Ishikawa (cell line): ENCODE data around the gene ABCD4.

Experiments
- EP300 ChIP-seq: IDR thresholded peaks from 2 replicates; pipeline ENCODE4 v1.6.1; 2012; ENCODE audit warnings: borderline replicate concordance
- FOXM1 ChIP-seq: IDR thresholded peaks from 2 replicates; pipeline ENCODE4 v1.6.1; 2012; ENCODE audit warnings: low read depth, borderline replicate concordance
- RAD21 ChIP-seq: IDR thresholded peaks from 2 replicates; pipeline ENCODE4 v1.6.1; 2012; ENCODE audit warnings: low read depth
- TCF12 ChIP-seq: IDR thresholded peaks from 2 replicates; pipeline ENCODE4 v1.6.1; 2012; ENCODE audit warnings: low read depth

GRCh38 chr14:74333909-74334308 lies 31.2 kb upstream of the ABCD4 start:
- TF ChIP-seq EP300 = no peak
- TF ChIP-seq FOXM1 = no peak
- TF ChIP-seq TCF12 = no peak
- TF ChIP-seq RAD21 = no peak
